ENCODE data around the gene TNFRSF18.

The TNFRSF18 gene

DNA sequence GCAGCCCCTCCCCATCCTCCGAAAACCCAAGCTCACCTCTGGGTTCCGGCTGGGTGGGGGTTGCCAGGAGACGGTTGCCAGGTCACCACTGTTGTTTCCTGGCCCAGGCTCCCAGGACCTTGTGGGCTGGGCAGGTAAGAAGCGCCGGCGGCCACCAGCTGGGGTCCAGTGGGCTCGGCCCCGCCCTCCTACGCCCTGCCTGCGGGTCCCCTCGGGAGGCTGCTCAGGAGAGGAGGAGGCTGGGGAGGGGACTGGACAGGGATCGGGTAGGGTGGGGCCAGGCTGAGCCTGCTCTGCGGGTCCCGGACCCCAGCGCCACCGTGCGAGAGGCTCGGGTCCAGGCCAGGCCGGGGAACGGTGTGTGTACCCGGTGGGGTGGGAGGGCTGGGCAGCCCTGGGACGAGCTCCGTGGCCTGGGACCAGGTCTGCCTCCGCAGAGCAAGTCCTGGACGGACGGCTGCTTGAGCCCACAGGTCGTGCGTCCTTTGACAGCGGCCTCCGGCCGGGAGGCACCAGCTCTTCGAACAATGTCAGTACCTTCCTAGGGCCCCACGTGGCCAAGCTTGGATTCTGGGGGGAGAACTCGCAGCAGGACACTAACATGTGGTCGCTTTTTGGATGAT lies 32.5 kb downstream of the TNFRSF18 start, which contains the start of gene TTLL10:
Gene TTLL10 (plus strand): TSS at position 88 of the 623 bp plus-strand sequence. CDS start 5,336 bp downstream, outside the sequence.
- DNase-seq, result no peak

DNA sequence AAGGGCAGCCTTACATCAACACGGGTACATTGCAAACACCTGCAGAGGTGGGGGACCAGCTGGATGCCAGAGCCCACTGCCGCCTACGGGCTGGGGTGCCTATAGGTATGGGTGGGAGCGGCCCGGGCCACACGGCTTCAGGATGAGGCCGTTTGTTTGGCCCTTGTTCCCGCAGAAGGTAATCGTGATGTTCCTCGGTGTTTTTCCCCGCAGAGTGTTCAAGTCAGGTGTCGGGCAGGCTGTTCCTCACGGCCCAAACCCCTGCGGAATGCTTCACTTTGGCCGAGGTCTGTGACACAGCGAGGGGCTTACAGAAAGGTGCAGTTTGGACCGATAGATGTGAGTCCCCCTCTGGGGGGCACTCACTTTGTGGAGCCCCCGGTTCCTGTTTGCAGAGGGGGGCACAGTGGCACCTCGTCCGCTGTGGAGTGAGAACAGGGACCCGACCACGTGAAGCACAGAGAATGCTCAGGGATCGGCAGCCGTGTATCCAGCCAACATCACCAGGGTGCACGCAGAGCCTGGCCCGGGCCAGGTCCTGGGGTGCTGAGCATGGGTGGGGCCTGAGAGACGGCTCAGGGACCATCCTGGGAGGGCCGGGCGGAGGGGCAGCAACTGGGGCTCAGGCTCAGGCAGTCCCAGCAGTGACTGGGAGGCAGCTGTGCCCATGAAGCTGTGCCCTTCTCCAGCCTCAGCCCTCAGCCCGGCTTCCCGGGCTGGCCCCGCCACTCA lies 33.2 kb downstream of the TNFRSF18 start:
- no peak for DNase-seq

DNA sequence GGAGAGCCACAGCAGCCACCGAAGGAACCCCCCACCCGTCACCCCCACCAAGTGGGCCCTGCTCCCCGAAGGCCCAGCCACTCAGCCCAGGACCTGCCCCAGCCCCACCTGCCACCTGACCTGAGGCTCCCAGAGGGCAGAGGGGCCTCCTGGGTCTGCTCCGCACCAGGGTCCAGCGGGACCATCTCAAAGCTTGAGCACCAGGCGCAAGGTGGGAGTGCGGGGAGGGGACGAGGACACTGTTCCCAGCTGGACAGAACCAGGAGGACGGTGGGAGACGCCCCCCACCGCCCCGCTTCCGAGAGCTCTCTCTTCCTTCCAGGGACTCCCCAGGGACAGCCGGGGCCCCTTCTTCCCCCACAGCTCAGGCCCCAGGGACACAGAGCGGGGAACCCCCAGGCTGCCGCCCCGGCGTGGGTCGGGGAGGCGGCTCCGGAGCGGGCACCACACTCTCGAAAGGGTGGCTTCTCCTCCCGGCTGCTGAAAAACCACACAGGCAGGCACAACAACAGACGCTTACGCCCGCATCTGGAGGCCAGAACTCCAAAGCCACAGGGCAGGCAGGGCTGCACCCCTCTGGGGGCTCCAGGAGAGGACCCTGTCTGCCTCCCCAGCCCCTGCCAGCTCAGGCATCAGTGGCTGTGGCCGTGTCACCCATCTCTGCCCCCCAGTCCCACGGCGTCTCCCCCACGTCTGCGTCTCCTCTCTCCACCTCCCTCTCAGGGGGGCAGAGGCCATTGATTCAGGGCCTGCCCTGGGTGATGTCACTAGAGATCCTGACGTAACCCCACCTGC lies 34.6 kb downstream of the TNFRSF18 start:
- DNase-seq, result no peak

- no peak for DNase-seq
Measured at GRCh38 chr1:1171161-1171545, 35.2 kb downstream of the TNFRSF18 start.

DNA sequence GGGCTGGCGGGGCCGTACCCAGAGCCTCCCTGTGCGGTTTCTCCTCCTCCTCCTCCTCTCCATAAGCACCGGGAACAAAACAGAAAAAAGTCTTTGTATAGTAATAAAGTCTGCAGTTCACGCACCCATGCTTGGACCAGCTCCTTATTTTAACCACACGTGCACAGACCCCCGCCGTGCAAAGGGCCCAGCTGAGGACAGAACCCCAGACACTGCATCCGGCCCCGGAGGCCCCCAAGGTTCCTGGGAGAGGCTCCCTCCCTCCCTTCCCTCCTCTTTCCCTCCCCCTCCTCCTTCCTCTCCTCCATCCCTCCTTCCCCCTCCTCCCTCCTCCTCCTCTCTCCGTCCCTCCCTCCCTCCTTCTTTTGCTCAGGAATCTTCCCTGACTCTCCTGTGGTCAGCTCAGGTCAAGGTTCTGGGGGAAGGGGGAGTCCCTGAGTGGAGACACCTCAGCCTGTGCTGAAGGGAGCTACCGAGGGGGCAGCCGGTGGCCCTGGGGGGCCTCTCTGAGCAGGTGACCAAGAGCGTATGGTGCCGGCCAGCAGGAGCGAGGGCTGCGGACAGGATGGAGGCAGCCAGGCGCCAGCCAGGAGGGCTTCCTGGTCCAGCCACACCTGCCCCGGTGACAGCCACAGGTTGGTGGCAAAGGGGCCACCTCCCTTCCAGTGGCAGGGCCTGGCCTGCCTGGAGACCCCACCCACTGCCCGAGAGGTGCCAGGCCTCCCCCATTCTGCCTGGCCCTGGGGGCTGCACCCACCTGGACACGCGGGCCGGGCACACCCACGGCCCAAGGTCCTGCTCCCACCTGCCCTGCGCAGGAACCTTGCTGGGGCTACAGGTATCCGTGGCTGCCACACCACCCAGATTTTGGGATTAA lies 35.9 kb downstream of the TNFRSF18 start:
- no peak for DNase-seq

DNA sequence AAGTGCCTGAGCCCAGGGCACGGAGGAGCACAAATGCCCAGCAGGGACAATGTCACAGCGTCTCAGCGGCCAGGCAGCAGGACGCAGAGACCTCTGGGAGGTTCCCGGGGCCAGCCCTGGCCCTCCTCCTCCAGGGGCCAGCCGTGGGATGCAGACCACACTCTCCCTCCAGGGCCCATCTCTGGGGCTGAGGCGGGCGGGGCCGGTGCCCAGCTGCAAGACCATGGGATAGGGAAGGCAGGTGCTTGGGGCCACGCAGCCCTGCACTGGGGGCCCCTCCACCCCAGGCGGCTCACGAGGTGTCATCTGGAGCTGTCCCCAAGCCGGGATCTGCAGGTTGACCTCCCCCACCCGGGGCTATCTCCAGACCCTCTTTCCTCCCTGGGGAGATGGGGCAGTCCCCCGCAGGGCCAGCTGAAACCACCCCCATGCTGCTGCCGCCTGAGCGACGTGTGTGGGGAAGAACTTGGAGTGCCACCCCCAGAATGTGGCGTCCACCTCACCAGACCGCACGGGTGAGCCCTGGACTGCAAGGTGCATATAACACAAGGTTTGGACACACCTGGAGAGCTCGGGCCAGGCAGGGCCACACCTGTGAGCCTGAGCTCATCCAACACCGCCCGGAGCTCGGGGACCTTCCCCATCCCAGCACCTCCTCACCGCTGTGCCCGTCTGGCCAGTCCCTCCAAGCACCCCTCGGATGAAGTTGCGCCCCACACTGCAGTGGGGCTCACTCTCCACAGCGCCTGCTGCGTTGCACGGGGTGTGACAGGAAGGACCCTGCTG lies 36.8 kb downstream of the TNFRSF18 start:
- DNase-seq, result no peak

GRCh38 chr1:1168451-1169411 lies 37.7 kb downstream of the TNFRSF18 start:
- no peak for DNase-seq

DNA sequence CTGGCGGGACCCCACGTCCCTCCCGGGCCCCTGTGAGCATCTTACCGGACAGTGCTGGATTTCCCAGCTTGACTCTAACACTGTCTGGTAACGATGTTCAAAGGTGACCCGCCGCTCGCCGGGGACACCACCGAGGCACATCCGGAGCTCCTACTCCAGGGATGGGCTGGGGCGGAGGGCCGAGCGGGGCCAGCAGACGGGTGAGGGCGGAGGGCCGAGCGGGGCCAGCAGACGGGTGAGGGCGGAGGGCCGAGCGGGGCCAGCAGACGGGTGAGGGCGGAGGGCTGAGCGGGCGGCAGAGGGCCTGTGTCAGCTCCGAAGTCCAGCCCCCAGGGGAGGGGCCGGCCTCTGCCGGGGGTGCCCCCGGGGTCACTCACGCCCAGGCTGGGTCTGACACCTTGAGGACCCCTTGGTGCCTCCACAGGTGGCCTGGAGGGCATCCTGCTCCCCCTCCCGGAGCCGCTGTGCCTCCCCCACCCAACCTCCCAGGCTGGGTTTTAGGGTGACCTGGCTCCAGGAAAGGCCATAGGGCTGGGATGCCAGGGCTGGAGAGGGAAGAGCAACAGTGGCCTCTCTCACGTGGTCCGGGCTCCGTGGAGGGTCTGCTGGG lies 38.4 kb downstream of the TNFRSF18 start:
- DNase-seq, result no peak

DNA sequence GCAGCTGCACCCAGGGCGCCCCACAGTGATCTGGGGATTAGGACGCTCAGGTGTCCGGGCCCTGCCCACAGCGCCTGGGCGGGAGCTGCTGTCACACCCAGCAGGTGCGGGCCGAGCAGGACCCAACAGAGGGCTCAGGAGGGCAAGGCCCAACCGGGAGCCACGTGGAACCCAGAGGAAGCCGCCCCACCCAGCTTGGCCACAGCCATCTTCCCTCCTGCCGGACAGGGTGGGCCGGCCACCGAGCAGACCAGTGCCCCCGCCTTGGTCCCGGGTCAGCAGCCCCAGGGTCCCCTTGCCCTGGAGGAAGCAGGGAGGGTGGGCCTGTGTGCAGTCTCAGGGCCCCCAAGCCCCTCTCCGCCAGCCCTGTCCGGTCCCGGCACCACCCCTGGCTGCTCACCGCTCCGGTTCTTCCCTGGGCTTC lies 39.0 kb downstream of the TNFRSF18 start:
- no peak for DNase-seq

DNA sequence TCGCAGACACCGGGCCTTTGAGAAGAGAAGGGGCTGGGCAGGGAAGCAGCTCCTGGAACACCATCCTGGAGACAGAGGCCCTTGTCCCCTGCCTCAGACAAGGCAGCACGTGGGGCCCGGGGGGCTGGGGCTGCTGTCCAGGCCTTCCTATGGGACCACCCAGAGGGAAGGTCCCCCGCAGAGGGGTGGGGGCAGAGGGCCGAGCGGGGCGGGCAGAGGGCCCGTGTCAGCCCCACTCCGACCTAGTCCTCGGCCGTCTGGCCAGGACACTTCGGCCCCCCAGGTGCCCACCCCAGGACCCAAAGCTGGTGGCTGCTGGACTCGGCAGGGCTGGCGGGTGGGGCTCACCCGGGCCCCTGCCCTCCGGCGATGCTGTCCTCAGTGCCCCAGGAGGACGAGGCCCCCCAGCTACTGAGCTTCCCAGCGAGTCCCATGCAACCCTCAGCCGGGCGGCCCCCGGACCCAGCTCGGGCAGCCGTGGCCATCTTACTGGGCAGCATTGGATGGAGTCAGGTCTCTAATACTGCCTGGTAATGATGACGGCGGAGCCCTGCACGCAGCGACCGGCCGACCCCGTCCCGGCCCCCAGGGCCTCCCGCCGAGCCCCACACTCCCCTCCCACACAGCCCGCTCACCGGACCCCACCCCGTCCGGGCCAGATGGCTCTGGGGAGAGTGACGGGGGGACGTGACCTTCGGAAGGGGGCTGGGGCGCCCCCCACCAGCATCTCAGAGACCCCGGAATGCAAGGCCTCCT lies 39.6 kb downstream of the TNFRSF18 start:
- DNase-seq, result no peak

DNA sequence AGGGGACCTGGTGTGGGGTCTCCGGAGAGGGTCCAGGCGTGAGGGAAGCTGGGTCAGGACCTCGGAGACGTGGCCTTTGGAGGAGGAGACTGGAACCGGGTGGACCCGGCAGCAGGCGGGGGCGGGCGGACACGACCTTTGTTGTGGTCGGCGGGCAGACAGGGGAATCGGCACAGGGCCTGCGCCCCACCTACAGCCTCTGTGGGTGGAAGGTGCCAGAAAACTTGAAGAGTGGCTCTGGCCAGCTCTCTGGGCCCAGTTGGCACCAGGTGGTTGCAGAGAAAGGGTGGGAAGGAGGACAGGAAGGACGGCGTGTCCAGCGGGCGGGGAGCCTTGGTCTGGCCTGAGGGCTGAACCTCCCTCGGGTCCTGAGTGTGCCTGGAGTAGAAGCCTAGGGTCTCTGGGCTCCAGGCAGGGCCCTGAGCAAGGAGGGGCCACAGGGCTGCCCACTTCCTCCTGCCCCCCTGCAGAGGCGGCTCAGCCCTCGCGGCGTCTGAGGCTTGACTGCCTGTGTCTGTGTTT lies 40.4 kb downstream of the TNFRSF18 start:
- no peak for DNase-seq

DNA sequence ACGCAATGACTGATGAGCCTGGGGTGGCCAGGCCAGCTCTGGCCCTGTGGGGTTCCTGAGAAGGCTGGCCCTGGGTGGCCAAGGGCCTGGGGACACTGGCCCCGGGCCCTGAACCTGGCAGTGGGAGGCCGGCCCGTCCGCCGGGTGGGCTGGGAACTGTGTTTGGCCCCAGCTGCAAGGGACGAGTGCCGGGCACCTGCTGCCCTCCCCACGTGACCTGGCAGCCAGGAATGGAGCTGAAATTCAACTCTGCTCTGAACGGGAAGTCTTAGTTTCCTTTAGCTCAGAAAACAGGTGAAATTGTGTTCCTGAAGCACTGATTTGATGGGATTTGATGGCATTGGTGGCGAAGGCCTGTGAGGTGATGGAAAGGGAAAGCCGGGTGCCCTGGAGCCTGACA lies 40.9 kb downstream of the TNFRSF18 start:
- DNase-seq, result no peak

DNA sequence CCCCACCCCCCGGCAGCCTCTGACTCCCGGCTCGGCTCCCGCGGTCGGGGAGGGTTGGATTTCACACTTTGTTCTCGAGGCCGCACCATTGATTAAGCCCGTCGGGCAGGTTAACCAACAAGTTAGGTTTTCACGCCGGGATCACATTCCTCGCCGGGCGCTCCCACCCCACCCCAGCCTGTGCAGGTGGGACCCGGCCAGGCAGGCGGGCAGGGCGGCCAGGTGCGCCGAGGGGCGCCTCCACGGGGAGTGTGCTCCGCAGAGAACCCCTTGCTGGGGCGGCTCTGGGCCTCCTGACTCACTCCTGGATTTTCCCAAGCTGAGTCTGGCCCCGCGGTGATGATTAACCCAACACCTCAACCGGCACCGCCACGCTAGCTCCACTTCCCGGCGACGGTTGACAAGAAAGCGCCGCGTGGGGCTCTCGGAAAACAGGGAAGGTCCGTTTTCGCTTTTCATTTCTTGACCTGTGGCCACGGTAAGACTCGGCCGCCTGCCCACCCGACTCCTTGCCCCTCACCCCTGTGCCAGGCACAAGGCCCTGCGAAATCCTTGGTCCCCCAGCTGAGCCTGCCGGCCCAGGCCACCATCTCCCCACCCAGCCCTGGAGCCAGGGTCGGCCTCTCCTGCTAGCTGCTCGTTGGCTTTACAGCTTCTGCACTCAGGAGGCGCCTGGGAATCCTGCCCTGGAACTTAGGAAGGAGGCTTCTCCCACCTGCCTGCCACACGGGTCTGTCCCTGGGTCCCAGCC lies 41.5 kb downstream of the TNFRSF18 start:
- DNase-seq, result no peak

- DNase-seq, result no peak
Measured at GRCh38 chr1:1164361-1164700, 42.1 kb downstream of the TNFRSF18 start.

DNA sequence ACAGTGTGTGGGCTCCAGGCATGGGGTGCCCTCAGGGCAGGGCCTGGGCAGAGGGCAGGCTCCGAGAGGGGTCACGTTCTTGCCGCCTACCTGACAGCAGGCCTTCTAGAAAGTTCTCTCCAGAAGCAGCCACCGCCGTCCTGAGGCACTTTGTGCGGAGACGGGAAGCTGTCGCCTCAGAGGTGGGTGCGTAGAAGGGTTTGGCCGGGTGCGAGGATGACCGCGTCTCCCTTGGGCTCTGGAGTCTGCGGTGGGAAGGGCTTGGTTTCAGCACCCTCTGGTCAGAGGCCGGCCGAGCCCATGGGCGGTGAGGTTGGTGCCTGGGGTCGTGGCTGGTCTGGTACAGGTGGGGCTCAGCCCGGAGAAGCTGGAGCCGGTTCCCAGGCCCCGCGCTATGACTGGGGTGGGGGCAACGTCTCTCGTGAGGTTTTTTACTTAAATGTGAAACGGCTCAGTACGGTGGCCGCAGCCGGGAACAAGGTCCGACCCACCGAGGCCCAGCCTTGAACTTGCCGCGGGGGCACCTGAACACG lies 42.8 kb downstream of the TNFRSF18 start:
- no peak for DNase-seq

- no peak for DNase-seq
Measured at GRCh38 chr1:1162597-1163537, 43.5 kb downstream of the TNFRSF18 start.

DNA sequence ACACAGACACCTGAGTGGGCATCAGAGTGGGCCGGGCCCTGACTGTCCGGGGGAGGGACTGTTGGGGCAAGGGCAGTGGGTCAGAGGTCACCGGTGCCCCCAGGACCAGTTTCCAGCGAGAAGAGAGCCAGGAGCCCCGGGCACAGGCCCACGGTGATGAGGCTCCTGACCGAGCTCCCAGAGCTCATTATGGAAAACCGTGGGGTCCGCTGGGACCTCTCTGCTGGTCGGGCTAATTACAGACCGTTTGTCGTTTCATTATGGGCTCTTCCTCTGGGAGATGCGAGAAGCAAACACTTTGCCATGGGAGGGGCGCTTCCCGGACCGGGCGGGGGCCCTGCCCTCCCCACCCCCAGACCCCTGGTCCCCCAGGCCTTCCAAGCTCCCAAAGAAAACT lies 44.7 kb downstream of the TNFRSF18 start:
- no peak for DNase-seq

Measured in inflammatory macrophage treated with lipopolysaccharide for 4 hours (primary cell).